Spleen (tissue), 11 donors: ENCODE results near the gene YPEL1. TPM values are rescaled to one million over a fixed set of nuclear protein-coding genes. Genes with fewer than 3 reads are reported as not detected.

ENCODE experiments used
- DNase-seq: peaks from one replicate; pipeline ENCODE4 v3.0.0-alpha.2; 2020
- H3K27ac ChIP-seq, 8 donors: fragments of 200-600 bp; sonication (generic) in 7 of 8; 1 replicate in 4 of 8; 2 replicates in 4 of 8; pipeline versions ENCODE4 v1.5.0 to v1.8.0; 2016 to 2021; ENCODE audit warnings: inconsistent platforms in 4 of 8, mild to moderate bottlenecking in 4 of 8, moderate library complexity in 1 of 8
- H3K27me3 ChIP-seq, 7 donors: fragments of 200-600 bp; sonication (generic) in 6 of 7; replicated peaks in 1 of 7; 1 replicate in 4 of 7; 2 replicates in 3 of 7; pipeline versions ENCODE4 v1.5.0 to v1.8.0; 2016 to 2021; ENCODE audit warnings: inconsistent platforms in 3 of 7, mild to moderate bottlenecking in 1 of 7
- H3K36me3 ChIP-seq, 6 donors: fragments of 200-600 bp; sonication (generic) in 5 of 6; 1 replicate in 4 of 6; 2 replicates in 2 of 6; pipeline versions ENCODE4 v1.5.0 to v1.8.0; 2016 to 2021; ENCODE audit warnings: inconsistent platforms in 2 of 6
- H3K4me1 ChIP-seq, 6 donors: fragments of 200-600 bp; sonication (generic) in 5 of 6; 1 replicate in 3 of 6; 2 replicates in 3 of 6; pipeline versions ENCODE4 v1.5.0 to v1.8.0; 2016 to 2021; ENCODE audit warnings: inconsistent platforms in 3 of 6
- H3K4me3 ChIP-seq, 8 donors: fragments of 200-600 bp; sonication (generic) in 7 of 8; 1 replicate in 4 of 8; 2 replicates in 4 of 8; pipeline versions ENCODE4 v1.5.0 to v1.8.0; 2016 to 2021; ENCODE audit warnings: inconsistent platforms in 4 of 8, mild to moderate bottlenecking in 4 of 8, moderate library complexity in 2 of 8
- H3K9me3 ChIP-seq, 8 donors: fragments of 200-600 bp; sonication (generic) in 7 of 8; 1 replicate in 4 of 8; 2 replicates in 4 of 8; pipeline versions ENCODE4 v1.5.0 to v1.8.0; 2016 to 2021; ENCODE audit warnings: inconsistent platforms in 4 of 8
- CTCF ChIP-seq, 11 experiments: fragments of 200-600 bp in 7 of 11; fragments of 450-650 bp in 4 of 11; sonication (generic) in 4 of 11; IDR thresholded peaks in 8 of 11; conservative IDR thresholded peaks in 3 of 11; 1 replicate in 7 of 11; 2 replicates in 4 of 11; pipeline versions ENCODE4 v1.4.0 to v1.8.0; 2016 to 2021; ENCODE audit warnings: antibody characterized with exemption in 11 of 11, inconsistent platforms in 4 of 11, mild to moderate bottlenecking in 1 of 11
- POLR2A ChIP-seq, 3 donors: fragments of 450-650 bp; IDR thresholded peaks; one replicate each; pipeline ENCODE4 v1.5.1; 2017; ENCODE audit warnings: antibody characterized with exemption in 3 of 3, mild to moderate bottlenecking in 1 of 3
- POLR2AphosphoS5 ChIP-seq, 3 donors: sonication (generic); formaldehyde crosslinking; IDR thresholded peaks; one replicate each; pipeline ENCODE4 v1.5.1; 2017; ENCODE audit warnings: antibody characterized with exemption in 3 of 3
- WGBS, 5 donors: extraction: QIAGEN DNeasy Blood & Tissue Kit in 3 of 5; methylation state at CpG; one replicate each; pipeline versions ENCODE4 v1.1.5 to v1.1.7; 2013 to 2018; 5-methylcytosine and 5-hydroxymethylcytosine counted together
- intact Hi-C: fragments of 100-400 bp; cut with DNase I; formaldehyde crosslinking; loops from one replicate; pipeline ENCODE4 v1.15.0; 2023; ENCODE audit warnings: low total_unique reads
- polyA plus RNA-seq, 3 donors: library from polyadenylated mRNA; stranded (reverse); fragments of 200-250 nt; gene quantifications; one replicate each; pipeline ENCODE4 v1.2.1, GENCODE V29; 2013
- total RNA-seq, 7 donors: library from RNA; depleted of rRNA in 3 of 7; stranded (reverse); fragments of >200 nt in 3 of 7; fragmentation: NEBNext Ultra II Directional in 4 of 7; extraction: Animal tissue kit (Norgen Biotek cat#: 25700) in 4 of 7; gene quantifications; one replicate each; pipeline versions ENCODE4 v1.1.0 to v1.2.1, GENCODE V29; 2016 to 2021
- donor health status: healthy with polysubstance abuse.
- donor health status: DM: no; HTN: no; CAD: no; lungs with moderate emphysema.
- donor health status: DM: no; HTN: no; CAD: no.
- donor health status: Bipolar disorder and iron deficiency.
- donor health status: healthy.
- donor health status: DM: no; HTN: no; CAD: no.
- donor health status: DM: yes; HTN: yes; CAD: no.

YPEL1 gene
- total and polyA plus RNA-seq, 10 donors = 4.8 to 21.3 (median 11.0) TPM

GRCh38 chr22:21666786-21667185 lies 68.8 kb downstream of the YPEL1 start:
- DNase-seq = no peak
- Histone ChIP-seq H3K27me3 (no peaks in the 10 kb centered on the region), H3K36me3 (peaks cover 4 to 29% (median 21%) of the 10 kb centered on the region in 6 donors), H3K4me1 (peaks cover 7 to 43% (median 26%) of the 10 kb centered on the region in 6 donors), H3K27ac (peak overlapping the region in 4 of 8 donors; percentile 92 to 97 (median 96)), H3K9me3 (no peaks in the 10 kb centered on the region), H3K4me3 (peak overlapping the region; percentile 65 to 90 (median 78))
- intact Hi-C loops = no loop called here
- TF ChIP-seq POLR2A (IDR thresholded peaks at IDR 0.05) (no peak), POLR2AphosphoS5 (IDR thresholded peaks at IDR 0.05) (no peak), CTCF (IDR thresholded peaks at IDR 0.05 in 8 of 11, conservative IDR thresholded peaks at IDR 0.05 in 3 of 11) (no peak)
- 46 to 62% (median 57%) methylated on average over 16 of the region's 16 CpGs for WGBS, 5 donors

- peaks cover 0 to 14% (median 6%) of the 10 kb centered on the region in 6 donors for H3K36me3 ChIP-seq
- DNase-seq = no peak
- no peaks in the 10 kb centered on the region for H3K27me3 ChIP-seq
- 73 to 82% (median 77%) methylated on average over 24 to 26 of the region's 26 CpGs for WGBS, 5 donors
- no peaks in the 10 kb centered on the region for H3K9me3 ChIP-seq
- intact Hi-C loops = no loop called here
- peak overlapping the region; percentile 86 to 97 (median 95) for H3K27ac ChIP-seq
- no peak for TF ChIP-seq POLR2AphosphoS5 (IDR thresholded peaks at IDR 0.05)
- TF ChIP-seq POLR2A (IDR thresholded peaks at IDR 0.05) = no peak
- no peak for TF ChIP-seq CTCF (IDR thresholded peaks at IDR 0.05 in 8 of 11, conservative IDR thresholded peaks at IDR 0.05 in 3 of 11)
- H3K4me3 ChIP-seq = peak overlapping the region; percentile 65 to 90 (median 78)
- peaks cover 7 to 43% (median 26%) of the 10 kb centered on the region in 6 donors for H3K4me1 ChIP-seq
These were observed 70.3 kb downstream of the YPEL1 start for GRCh38 chr22:21665047-21665851.

GRCh38 chr22:21663738-21664137 lies 71.9 kb downstream of the YPEL1 start:
- Histone ChIP-seq H3K9me3 (no peaks in the 10 kb centered on the region), H3K4me1 (peaks cover 7 to 33% (median 22%) of the 10 kb centered on the region in 6 donors), H3K27me3 (no peaks in the 10 kb centered on the region), H3K27ac (no peak overlapping the region), H3K4me3 (no peak overlapping the region), H3K36me3 (no peaks in the 10 kb centered on the region)
- TF ChIP-seq CTCF (IDR thresholded peaks at IDR 0.05 in 8 of 11, conservative IDR thresholded peaks at IDR 0.05 in 3 of 11) (no peak), POLR2A (IDR thresholded peaks at IDR 0.05) (no peak), POLR2AphosphoS5 (IDR thresholded peaks at IDR 0.05) (no peak)
- 91 to 98% (median 92%) methylated on average over 2 of the region's 2 CpGs for WGBS, 5 donors
- no peak for DNase-seq
- intact Hi-C loops = no loop called here

- Histone ChIP-seq H3K4me1 (peaks cover 3 to 31% (median 25%) of the 10 kb centered on the region in 6 donors), H3K27ac (no peak overlapping the region), H3K9me3 (no peaks in the 10 kb centered on the region), H3K36me3 (no peaks in the 10 kb centered on the region), H3K4me3 (no peak overlapping the region), H3K27me3 (no peaks in the 10 kb centered on the region)
- no peak for DNase-seq
- intact Hi-C loops = no loop called here
- TF ChIP-seq CTCF (IDR thresholded peaks at IDR 0.05 in 8 of 11, conservative IDR thresholded peaks at IDR 0.05 in 3 of 11) = no peak
- TF ChIP-seq POLR2A (IDR thresholded peaks at IDR 0.05) = no peak
- no peak for TF ChIP-seq POLR2AphosphoS5 (IDR thresholded peaks at IDR 0.05)
- WGBS, 5 donors = 91 to 97% (median 93%) methylated on average over 5 of the region's 5 CpGs
These were observed 73.6 kb downstream of the YPEL1 start for GRCh38 chr22:21661991-21662390.
